ENCODE results near the gene PLCG2.

Gene PLCG2

DNA sequence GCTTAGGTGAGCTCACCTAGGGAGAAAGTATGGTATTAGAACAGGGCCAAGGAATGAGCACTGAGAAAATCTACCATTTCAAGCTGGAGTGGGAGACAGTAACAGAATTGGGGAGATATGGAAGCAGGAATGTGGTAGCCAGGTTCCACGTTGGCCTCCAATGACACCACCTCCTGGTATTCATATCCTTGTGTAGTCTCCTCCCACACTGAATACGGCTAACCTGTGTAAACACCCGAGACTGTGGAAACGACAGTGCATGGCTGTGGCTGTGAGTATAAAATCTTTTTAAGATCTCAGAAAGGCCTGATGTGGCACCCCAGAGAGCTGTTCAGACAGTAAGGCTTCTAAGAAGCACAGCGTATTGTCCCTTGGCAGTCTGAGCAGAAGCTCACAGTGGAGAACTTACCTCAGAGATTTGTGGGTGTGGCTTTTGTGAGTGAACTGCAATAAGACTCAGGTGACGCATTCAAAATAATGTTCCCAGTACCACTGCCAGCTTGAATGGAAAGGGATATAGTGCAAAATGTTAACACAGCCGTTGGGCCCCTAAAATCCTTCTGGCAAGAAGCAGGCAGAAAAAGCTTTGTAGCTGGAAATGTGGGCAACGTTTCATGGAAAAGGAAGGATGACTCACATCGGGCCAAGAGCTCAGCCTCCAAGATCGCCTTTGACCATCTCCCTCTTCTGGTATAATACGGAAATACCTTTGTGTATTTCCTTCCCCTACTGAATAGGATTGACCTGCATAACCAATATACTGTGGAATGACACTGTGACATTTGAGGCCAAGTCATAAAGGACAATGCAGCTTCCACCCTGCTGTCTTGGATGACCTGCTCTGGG, 217.8 kb downstream of the PLCG2 start:
- Histone ChIP-seq H3K27ac (ENCODE audit: low read depth, low read length) (no peak overlapping the region), H3K9me3 (ENCODE audit: insufficient read depth, low read length) (no peaks in the 10 kb centered on the region), H3K36me3 (ENCODE audit: low read length) (no peaks in the 10 kb centered on the region), H3F3A (ENCODE audit: insufficient read depth) (no peaks in the 10 kb centered on the region), H3K79me2 (ENCODE audit: insufficient read depth, low read length) (no peaks in the 10 kb centered on the region), H3K9me2 (replicated peaks; ENCODE audit: insufficient read depth, low read length) (no peaks in the 10 kb centered on the region), H3K4me3 (ENCODE audit: insufficient read depth, low read length, poor library complexity, severe bottlenecking) (no peak overlapping the region), H2AFZ (ENCODE audit: low read depth, low read length, severe bottlenecking) (no peak overlapping the region), H4K20me1 (ENCODE audit: low read depth, low read length) (no peaks in the 10 kb centered on the region), H3K27me3 (ENCODE audit: low read length) (no peaks in the 10 kb centered on the region), H3K9ac (ENCODE audit: low read length) (no peak overlapping the region), H3K4me2 (ENCODE audit: low read depth, low read length, poor library complexity, severe bottlenecking) (no peak overlapping the region)
- no peak for TF ChIP-seq EZH2phosphoT487 (conservative IDR thresholded peaks at IDR 0.05; ENCODE audit: low read length)

GRCh38 chr16:81997738-81998137, 218.6 kb downstream of the PLCG2 start:
- no peak overlapping the region for H3K9ac ChIP-seq (ENCODE audit: low read length)

GRCh38 chr16:82002831-82003230, 223.7 kb downstream of the PLCG2 start:
- no peak overlapping the region for H3K4me3 ChIP-seq (ENCODE audit: insufficient read depth, low read length, poor library complexity, severe bottlenecking)
- no peak overlapping the region for H3K27ac ChIP-seq (ENCODE audit: low read depth, low read length)
- H3K27me3 ChIP-seq (ENCODE audit: low read length): no peaks in the 10 kb centered on the region
- no peak overlapping the region for H2AFZ ChIP-seq (ENCODE audit: low read depth, low read length, severe bottlenecking)
- peaks cover 5% of the 10 kb centered on the region; the same call in 1 of the 2 replicates for H3K9me3 ChIP-seq (ENCODE audit: insufficient read depth, low read length)
- no peak overlapping the region for H3K4me2 ChIP-seq (ENCODE audit: low read depth, low read length, poor library complexity, severe bottlenecking)
- H3K9ac ChIP-seq (ENCODE audit: low read length): no peak overlapping the region
- TF ChIP-seq CTCF (IDR thresholded peaks at IDR 0.05; ENCODE audit: insufficient read depth, low read length, poor library complexity, severe bottlenecking) (no peak), EZH2phosphoT487 (conservative IDR thresholded peaks at IDR 0.05; ENCODE audit: low read length) (no peak)
- H3K9me2 ChIP-seq (replicated peaks; ENCODE audit: insufficient read depth, low read length): no peaks in the 10 kb centered on the region
- H3K36me3 ChIP-seq (ENCODE audit: low read length): no peaks in the 10 kb centered on the region
- no peaks in the 10 kb centered on the region for H3K79me2 ChIP-seq (ENCODE audit: insufficient read depth, low read length)
- H3F3A ChIP-seq (ENCODE audit: insufficient read depth): no peaks in the 10 kb centered on the region
- H4K20me1 ChIP-seq (ENCODE audit: low read depth, low read length): no peaks in the 10 kb centered on the region

More at GRCh38 chr16:81997738-81998137, 218.6 kb downstream of the PLCG2 start:
- H3K27ac ChIP-seq (ENCODE audit: low read depth, low read length): no peak overlapping the region
- H3K36me3 ChIP-seq (ENCODE audit: low read length): no peaks in the 10 kb centered on the region
- H3K79me2 ChIP-seq (ENCODE audit: insufficient read depth, low read length): no peaks in the 10 kb centered on the region
- no peak overlapping the region for H3K4me2 ChIP-seq (ENCODE audit: low read depth, low read length, poor library complexity, severe bottlenecking)
- H3K27me3 ChIP-seq (ENCODE audit: low read length): no peaks in the 10 kb centered on the region
- no peaks in the 10 kb centered on the region for H3K9me3 ChIP-seq (ENCODE audit: insufficient read depth, low read length)
- H4K20me1 ChIP-seq (ENCODE audit: low read depth, low read length): no peaks in the 10 kb centered on the region
- TF ChIP-seq EZH2phosphoT487 (conservative IDR thresholded peaks at IDR 0.05; ENCODE audit: low read length) (no peak), CTCF (IDR thresholded peaks at IDR 0.05; ENCODE audit: insufficient read depth, low read length, poor library complexity, severe bottlenecking) (no peak)
- no peaks in the 10 kb centered on the region for H3K9me2 ChIP-seq (replicated peaks; ENCODE audit: insufficient read depth, low read length)
- no peak overlapping the region for H2AFZ ChIP-seq (ENCODE audit: low read depth, low read length, severe bottlenecking)
- no peaks in the 10 kb centered on the region for H3F3A ChIP-seq (ENCODE audit: insufficient read depth)
- no peak overlapping the region for H3K4me3 ChIP-seq (ENCODE audit: insufficient read depth, low read length, poor library complexity, severe bottlenecking)

GRCh38 chr16:82004601-82005000, 225.5 kb downstream of the PLCG2 start:
- Histone ChIP-seq H3K79me2 (ENCODE audit: insufficient read depth, low read length) (no peaks in the 10 kb centered on the region), H3K27ac (ENCODE audit: low read depth, low read length) (no peak overlapping the region), H2AFZ (ENCODE audit: low read depth, low read length, severe bottlenecking) (no peak overlapping the region), H3K9me2 (replicated peaks; ENCODE audit: insufficient read depth, low read length) (no peaks in the 10 kb centered on the region), H3K4me3 (ENCODE audit: insufficient read depth, low read length, poor library complexity, severe bottlenecking) (no peak overlapping the region), H4K20me1 (ENCODE audit: low read depth, low read length) (no peaks in the 10 kb centered on the region), H3K36me3 (ENCODE audit: low read length) (no peaks in the 10 kb centered on the region), H3K4me2 (ENCODE audit: low read depth, low read length, poor library complexity, severe bottlenecking) (no peak overlapping the region), H3K27me3 (ENCODE audit: low read length) (no peaks in the 10 kb centered on the region), H3F3A (ENCODE audit: insufficient read depth) (no peaks in the 10 kb centered on the region), H3K9ac (ENCODE audit: low read length) (no peak overlapping the region), H3K9me3 (ENCODE audit: insufficient read depth, low read length) (peaks cover 19% of the 10 kb centered on the region; the same call in 1 of the 2 replicates)
- TF ChIP-seq CTCF (IDR thresholded peaks at IDR 0.05; ENCODE audit: insufficient read depth, low read length, poor library complexity, severe bottlenecking) (no peak), EZH2phosphoT487 (conservative IDR thresholded peaks at IDR 0.05; ENCODE audit: low read length) (no peak)
